IMR-90 (cell line): ENCODE measurements around the gene MAP3K9. TPM values are rescaled to one million over a fixed set of nuclear protein-coding genes. Genes with fewer than 3 reads are reported as not detected.

Source experiments
- ATAC-seq: fragments of 200-7000 bp; cut with Tn5 transposase; 2 replicates; pipeline ENCODE4 v1.9.1; 2020; ENCODE audit warnings: low read depth, mild to moderate bottlenecking, moderate library complexity
- BruUV-seq: library from RNA; stranded (reverse); fragments of 400-500 nt; replicated peaks from 2 replicates; lab custom pipeline; 2021; lab: Mats Ljungman, UMichigan
- CTCF ChIA-PET: fragments of 300-600 bp; formaldehyde crosslinking; extraction: SDS; loops from one replicate; lab custom pipeline; 2021; ENCODE audit warnings: antibody characterized with exemption; lab: Yijun Ruan, JAX
- POLR2A ChIA-PET: fragments of 300-600 bp; sonication (Branson Sonifier 250); formaldehyde crosslinking; loops from one replicate; lab custom pipeline; 2022; ENCODE audit warnings: antibody characterized with exemption; ENCODE audit not compliant: unreplicated experiment; lab: Charles Lee
- DNase-seq: peaks from one replicate; pipeline ENCODE4 v3.0.0; 2013
- H2AFZ ChIP-seq: replicated peaks from 2 replicates; pipeline ENCODE3; 2013; ENCODE audit warnings: low read length, mild to moderate bottlenecking; ENCODE audit not compliant: poor library complexity
- H2AK5ac ChIP-seq: 2 replicates; pipeline ENCODE4 v1.6.1; 2013; ENCODE audit warnings: low read depth, low read length, inconsistent platforms
- H2AK9ac ChIP-seq: replicated peaks from 2 replicates; pipeline ENCODE3; 2013; ENCODE audit warnings: mild to moderate bottlenecking, low read depth, low read length, moderate library complexity; ENCODE audit not compliant: poor library complexity
- H2BK120ac ChIP-seq: 2 replicates; pipeline ENCODE4 v1.6.1; 2013; ENCODE audit warnings: low read depth, low read length, inconsistent platforms
- H2BK15ac ChIP-seq: 3 replicates; pipeline ENCODE4 v1.6.1; 2013; ENCODE audit warnings: low read depth, low read length, inconsistent platforms
- H2BK20ac ChIP-seq: 2 replicates; pipeline ENCODE4 v1.6.1; 2013; ENCODE audit warnings: low read depth, mild to moderate bottlenecking, inconsistent platforms, low read length, moderate library complexity
- H2BK5ac ChIP-seq: 2 replicates; pipeline ENCODE4 v1.6.1; 2013; ENCODE audit warnings: mild to moderate bottlenecking, low read depth, low read length, inconsistent platforms; ENCODE audit not compliant: poor library complexity, severe bottlenecking
- H3K14ac ChIP-seq: replicated peaks from 2 replicates; pipeline ENCODE4 v1.6.1; 2013; ENCODE audit warnings: low read depth, low read length, inconsistent platforms
- H3K18ac ChIP-seq: 2 replicates; pipeline ENCODE4 v1.6.1; 2013; ENCODE audit warnings: low read depth, low read length, control low read depth
- H3K23ac ChIP-seq: 2 replicates; pipeline ENCODE4 v1.6.1; 2013; ENCODE audit warnings: low read depth, low read length, inconsistent platforms
- H3K27ac ChIP-seq: 2 replicates; pipeline ENCODE4 v1.5.1; 2013; ENCODE audit warnings: mild to moderate bottlenecking, control low read depth, low read length; ENCODE audit not compliant: insufficient read depth
- H3K27me3 ChIP-seq: 2 replicates; pipeline ENCODE4 v1.6.1; 2013; ENCODE audit warnings: low read length; ENCODE audit not compliant: control insufficient read depth, insufficient read depth
- H3K36me3 ChIP-seq: 2 replicates; pipeline ENCODE4 v1.6.1; 2013; ENCODE audit warnings: low read length, mixed read lengths; ENCODE audit not compliant: control insufficient read depth, insufficient read depth
- H3K4ac ChIP-seq: 2 replicates; pipeline ENCODE4 v1.6.1; 2013; ENCODE audit warnings: low read depth, low read length, inconsistent platforms
- H3K4me1 ChIP-seq: 2 replicates; pipeline ENCODE4 v1.6.1; 2013; ENCODE audit warnings: low read length, mixed read lengths; ENCODE audit not compliant: control insufficient read depth, insufficient read depth
- H3K4me2 ChIP-seq: 2 replicates; pipeline ENCODE4 v1.6.1; 2013; ENCODE audit warnings: low read depth, mild to moderate bottlenecking, control low read depth, low read length, moderate library complexity
- H3K4me3 ChIP-seq: 2 replicates; pipeline ENCODE4 v1.5.1; 2013; ENCODE audit warnings: low read depth, mild to moderate bottlenecking, control low read depth, low read length, moderate library complexity; ENCODE audit not compliant: insufficient read depth
- H3K56ac ChIP-seq: 2 replicates; pipeline ENCODE4 v1.6.1; 2013; ENCODE audit warnings: low read length, inconsistent platforms; ENCODE audit not compliant: insufficient read depth; ENCODE audit errors: extremely low read depth
- H3K79me1 ChIP-seq, 2 experiments: 2 replicates each; pipeline ENCODE4 v1.6.1; 2013; ENCODE audit warnings: low read length in 2 of 2, inconsistent platforms in 1 of 2, low read depth in 1 of 2
- H3K9ac ChIP-seq: 2 replicates; pipeline ENCODE4 v1.6.1; 2013; ENCODE audit warnings: low read depth, low read length, control low read depth
- H3K9me1 ChIP-seq: 2 replicates; pipeline ENCODE4 v1.6.1; 2013; ENCODE audit warnings: low read length, inconsistent platforms; ENCODE audit not compliant: insufficient read depth
- H3K9me3 ChIP-seq: 2 replicates; pipeline ENCODE4 v1.6.1; 2013; ENCODE audit warnings: low read length; ENCODE audit not compliant: control insufficient read depth, insufficient read depth
- H4K20me1 ChIP-seq: 2 replicates; pipeline ENCODE4 v1.6.1; 2013; ENCODE audit warnings: low read length, inconsistent platforms; ENCODE audit not compliant: insufficient read depth
- H4K5ac ChIP-seq: 2 replicates; pipeline ENCODE4 v1.6.1; 2013; ENCODE audit warnings: mild to moderate bottlenecking, low read depth, low read length, control low read depth
- H4K8ac ChIP-seq, 2 experiments: 2 replicates each; pipeline ENCODE4 v1.6.1; 2013; ENCODE audit warnings: low read depth in 2 of 2, low read length in 2 of 2, control low read depth in 1 of 2, inconsistent platforms in 1 of 2
- H4K91ac ChIP-seq: 2 replicates; pipeline ENCODE4 v1.6.1; 2013; ENCODE audit warnings: low read depth, low read length, inconsistent platforms; ENCODE audit not compliant: insufficient read depth
- CHD1 ChIP-seq: IDR thresholded peaks from 2 replicates; pipeline ENCODE4 v1.6.1; 2012; ENCODE audit warnings: low read depth, low read length, improper control_type of control experiment
- MAFK ChIP-seq: IDR thresholded peaks from 2 replicates; pipeline ENCODE4 v1.6.1; 2012; ENCODE audit warnings: low read depth, low read length, improper control_type of control experiment
- POLR2A ChIP-seq: IDR thresholded peaks from 2 replicates; pipeline ENCODE4 v1.6.1; 2012; ENCODE audit warnings: mild to moderate bottlenecking, low read depth, low read length
- RCOR1 ChIP-seq: IDR thresholded peaks from 2 replicates; pipeline ENCODE4 v1.6.1; 2012; ENCODE audit warnings: mild to moderate bottlenecking, low read length, improper control_type of control experiment; ENCODE audit not compliant: insufficient replicate concordance
- RFX5 ChIP-seq: IDR thresholded peaks from 2 replicates; pipeline ENCODE4 v1.8.0; 2012; ENCODE audit warnings: low read depth, mild to moderate bottlenecking, low read length, moderate library complexity
- SMC3 ChIP-seq: fragments of 150-350 bp; IDR thresholded peaks from 2 replicates; pipeline ENCODE4 v1.6.1; 2016; ENCODE audit warnings: low read depth, mild to moderate bottlenecking, antibody characterized with exemption, low read length, moderate library complexity
- WGBS, 2 experiments: methylation state at CpG; one replicate each; pipeline versions ENCODE4 v1.1.5 to v1.1.7; 2013; ENCODE audit warnings: missing lambda C conversion rate in 2 of 2; ENCODE audit not compliant: insufficient read length in 1 of 2; ENCODE audit errors: extremely low coverage in 2 of 2; 5-methylcytosine and 5-hydroxymethylcytosine counted together
- dilution Hi-C: fragments of 300-500 bp; cut with HindIII; formaldehyde crosslinking; loops from one replicate; pipeline ENCODE4 v1.14.3; 2018; ENCODE audit warnings: low sequenced_read_pairs; ENCODE audit not compliant: unreplicated experiment
- in situ Hi-C: fragments of 300-500 bp; cut with MboI; formaldehyde crosslinking; loops from 3 replicates; pipeline ENCODE4 v1.14.3; 2019; ENCODE audit warnings: low sequenced_read_pairs, inconsistent platforms, mixed read lengths
- intact Hi-C: fragments of 100-400 bp; cut with micrococcal nuclease; formaldehyde crosslinking; loops from 2 replicates; pipeline ENCODE4 v1.10.0; 2022
- polyA plus RNA-seq, 3 experiments: library from polyadenylated mRNA; depleted of rRNA; stranded (reverse); fragments of >200 nt; gene quantifications; 2 replicates each; pipeline ENCODE4 v1.2.3, GENCODE V29; 2012; ENCODE audit warnings: low replicate concordance in 1 of 3
- total RNA-seq: library from RNA; depleted of rRNA; stranded (reverse); fragments of >200 nt; gene quantifications from 2 replicates; pipeline ENCODE4 v1.2.3, GENCODE V29; 2012

MAP3K9 gene
- total and polyA plus RNA-seq, 2 of the 4 experiments (the other 2 are of a cell fraction), result 0.17 to 0.18 TPM

DNA sequence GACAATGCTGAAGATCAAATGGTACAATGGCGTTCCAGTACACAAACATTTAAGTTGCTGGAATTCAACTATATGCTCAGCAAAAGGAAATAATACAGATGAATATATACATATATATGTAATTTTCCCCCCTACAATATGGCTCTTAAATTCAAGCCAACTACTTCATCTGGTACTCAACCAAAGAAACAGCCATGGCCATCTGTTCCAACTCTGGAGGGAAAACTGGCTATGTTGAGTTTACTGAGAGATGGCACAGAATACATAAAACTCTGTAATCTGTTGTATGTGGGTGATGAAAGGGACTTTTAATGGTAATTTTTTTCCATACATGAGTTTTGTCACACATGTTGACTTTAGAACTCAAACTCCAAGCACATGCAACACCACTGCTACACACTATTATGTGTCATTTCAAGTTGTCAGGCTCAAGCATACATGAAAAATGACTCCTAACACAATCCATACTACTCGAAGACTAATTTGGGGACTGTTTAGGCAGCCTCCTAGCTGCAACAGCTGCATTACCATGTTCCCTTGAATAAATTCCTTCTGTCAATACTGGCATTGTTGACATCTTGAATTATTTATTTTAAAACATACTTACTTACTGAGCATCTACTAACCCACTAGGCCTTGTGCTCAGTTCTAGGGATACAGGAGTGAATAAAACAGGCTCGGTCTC is 38.2 kb upstream of the MAP3K9 start:
- no peak overlapping the region for H2AFZ ChIP-seq
- no peak overlapping the region for H3K18ac ChIP-seq
- ChIA-PET POLR2A (no interaction called here), CTCF (no interaction called here)
- no peaks in the 10 kb centered on the region for H3K79me1 ChIP-seq
- ATAC-seq (no peak), DNase-seq (no peak)
- no TSS peak for BruUV-seq
- dilution Hi-C loops (no loop called here), intact Hi-C loops (no loop called here), in situ Hi-C loops (no loop called here)
- H3K4me3 ChIP-seq, result no peak overlapping the region
- TF ChIP-seq SMC3, result no peak
- no peak for TF ChIP-seq POLR2A
- no peak for TF ChIP-seq MAFK
- no peak for TF ChIP-seq RFX5
- no peak for TF ChIP-seq RCOR1
- no peak for TF ChIP-seq CHD1
- H4K8ac ChIP-seq, result no peak overlapping the region
- no peak overlapping the region for H3K4me2 ChIP-seq
- H3K4me1 ChIP-seq, result no peaks in the 10 kb centered on the region
- H3K36me3 ChIP-seq, result no peaks in the 10 kb centered on the region
- no peak overlapping the region for H2BK120ac ChIP-seq
- H2AK5ac ChIP-seq, result no peak overlapping the region
- no peak overlapping the region for H4K91ac ChIP-seq
- no peak overlapping the region for H2AK9ac ChIP-seq
- H3K14ac ChIP-seq, result no peak overlapping the region
- peaks cover 9% of the 10 kb centered on the region for H3K27me3 ChIP-seq
- no peak overlapping the region for H3K23ac ChIP-seq
- no peaks in the 10 kb centered on the region for H3K9me3 ChIP-seq
- no peak overlapping the region for H2BK15ac ChIP-seq
- no peak overlapping the region for H2BK20ac ChIP-seq
- WGBS, 2 experiments, result no CpG with 5 or more reads among the region's 3 CpGs
- no peak overlapping the region for H3K4ac ChIP-seq
- no peaks in the 10 kb centered on the region for H4K20me1 ChIP-seq
- no peak overlapping the region for H3K27ac ChIP-seq
- H3K56ac ChIP-seq, result no peak overlapping the region
- H3K9ac ChIP-seq, result no peak overlapping the region
- no peak overlapping the region for H4K5ac ChIP-seq
- no peak overlapping the region for H2BK5ac ChIP-seq
- H3K9me1 ChIP-seq, result no peaks in the 10 kb centered on the region
